K562 (cell line): ENCODE measurements around the gene SF3A2. TPM values are rescaled to one million over a fixed set of nuclear protein-coding genes. Genes with fewer than 3 reads are reported as not detected.

Experiments used
- ATAC-seq: fragments of 200-7000 bp; cut with Tn5 transposase; 3 replicates; pipeline ENCODE4 v1.9.1; 2020; ENCODE audit warnings: moderate library complexity
- BruUV-seq: library from RNA; stranded (reverse); fragments of 400-500 nt; replicated peaks from 2 replicates; lab custom pipeline; 2021; lab: Mats Ljungman, UMichigan
- CTCF ChIA-PET: fragments of 300-600 bp; formaldehyde crosslinking; extraction: SDS; loops from one replicate; lab custom pipeline; 2021; ENCODE audit warnings: low intra/inter-chr PET ratio; lab: Yijun Ruan, JAX
- POLR2A ChIA-PET: fragments of 300-600, 350-650 bp; sonication (Branson Sonifier 250); formaldehyde crosslinking; extraction: SDS; loops from one replicate; lab custom pipeline; 2021; ENCODE audit warnings: antibody characterized with exemption, inconsistent platforms; lab: Yijun Ruan, JAX
- DNase-seq, 4 experiments: peaks; one replicate each; pipeline versions ENCODE4 v3.0.0 to v3.0.0-alpha.2; 2011 to 2018; ENCODE audit warnings: low spot score in 3 of 4, mixed read lengths in 3 of 4; ENCODE audit errors: extremely low read depth in 1 of 4
- FAIRE-seq: peaks from 2 replicates; lab custom pipeline; 2011; peaks lifted over from hg19 to GRCh38; lab: Jason Lieb, UNC
- H2AFZ ChIP-seq: 2 replicates; pipeline ENCODE4 v1.6.0; 2011; ENCODE audit warnings: low read depth, low read length, control low read depth, inconsistent platforms
- H3K27ac ChIP-seq: fragments of 200-600 bp; 3 replicates; pipeline ENCODE4 v1.8.0; 2011; ENCODE audit warnings: low read depth, mild to moderate bottlenecking, control low read depth, inconsistent platforms, low read length, moderate library complexity, mixed read lengths; ENCODE audit errors: extremely low read depth
- H3K27me3 ChIP-seq, 2 experiments: fragments of 300-600 bp in 1 of 2; 2 replicates in 1 of 2; 3 replicates in 1 of 2; pipeline versions ENCODE4 v1.6.0 to v1.8.0; 2011; ENCODE audit warnings: inconsistent platforms in 2 of 2, low read length in 2 of 2, mild to moderate bottlenecking in 1 of 2, mixed read lengths in 1 of 2, moderate library complexity in 1 of 2; ENCODE audit not compliant: control insufficient read depth in 2 of 2, insufficient read depth in 2 of 2
- H3K36me3 ChIP-seq: fragments of 300-600 bp; 3 replicates; pipeline ENCODE4 v1.8.0; 2011; ENCODE audit warnings: mild to moderate bottlenecking, low read length, inconsistent platforms; ENCODE audit not compliant: control insufficient read depth, insufficient read depth
- H3K4me1 ChIP-seq, 2 experiments: fragments of 200-600 bp in 1 of 2; replicated peaks in 1 of 2; 2 replicates in 1 of 2; 3 replicates in 1 of 2; pipeline versions ENCODE4 v1.5.1 to v1.8.0; 2011; ENCODE audit warnings: inconsistent platforms in 2 of 2, low read length in 2 of 2, mild to moderate bottlenecking in 1 of 2, mixed read lengths in 1 of 2, moderate library complexity in 1 of 2; ENCODE audit not compliant: control insufficient read depth in 2 of 2, insufficient read depth in 2 of 2
- H3K4me2 ChIP-seq: 2 replicates; pipeline ENCODE4 v1.6.1; 2011; ENCODE audit warnings: low read length, control low read depth, inconsistent platforms, mixed read lengths; ENCODE audit not compliant: insufficient read depth
- H3K4me3 ChIP-seq: fragments of 200-600 bp; sonication (generic), shearing (Covaris generic); 2 replicates; pipeline ENCODE4 v1.5.1; 2016; ENCODE audit warnings: control low read depth, inconsistent platforms
- H3K79me2 ChIP-seq: fragments of 200-600 bp; 3 replicates; pipeline ENCODE4 v1.8.0; 2011; ENCODE audit warnings: low read length, inconsistent platforms; ENCODE audit not compliant: control insufficient read depth, insufficient read depth
- H3K9ac ChIP-seq, 2 experiments: 2 replicates each; pipeline versions ENCODE4 v1.6.0 to v1.6.1; 2011; ENCODE audit warnings: low read depth in 2 of 2, low read length in 2 of 2, control low read depth in 1 of 2, inconsistent platforms in 1 of 2, mild to moderate bottlenecking in 1 of 2, mixed read lengths in 1 of 2; ENCODE audit not compliant: insufficient read depth in 1 of 2
- H3K9me1 ChIP-seq: one replicate; pipeline ENCODE4 v1.6.0; 2011; ENCODE audit warnings: inconsistent platforms, mild to moderate bottlenecking, low read length, moderate library complexity; ENCODE audit not compliant: control insufficient read depth, insufficient read depth
- H3K9me3 ChIP-seq: replicated peaks from 2 replicates; pipeline ENCODE4 v1.5.1; 2011; ENCODE audit warnings: low read depth, low read length, inconsistent platforms; ENCODE audit not compliant: control insufficient read depth, insufficient read depth
- H4K20me1 ChIP-seq: replicated peaks from 2 replicates; pipeline ENCODE4 v1.6.1; 2011; ENCODE audit warnings: low read length, inconsistent platforms, mixed read lengths; ENCODE audit not compliant: control insufficient read depth, insufficient read depth
- CBX5 ChIP-seq: IDR thresholded peaks from 2 replicates; pipeline ENCODE4 v1.6.1; 2014; ENCODE audit warnings: low read depth, borderline replicate concordance
- GTF2B ChIP-seq: IDR thresholded peaks from 2 replicates; pipeline ENCODE4 v1.6.1; 2011; ENCODE audit not compliant: insufficient read length; ENCODE audit errors: extremely low read depth
- JUNB ChIP-seq: fragments of 450-650 bp; formaldehyde crosslinking; conservative IDR thresholded peaks from 2 replicates; pipeline ENCODE4 v1.4.0; 2020; ENCODE audit warnings: mild to moderate bottlenecking
- POU5F1 ChIP-seq: fragments of 150-350 bp; IDR thresholded peaks from 2 replicates; pipeline ENCODE4 v1.6.1; 2014; ENCODE audit warnings: borderline replicate concordance, low read length, low read depth, mild to moderate bottlenecking; ENCODE audit not compliant: partially characterized antibody
- RBM22 ChIP-seq: fragments of 200-400 bp; formaldehyde crosslinking; IDR thresholded peaks from 2 replicates; pipeline ENCODE4 v1.6.1; 2018; ENCODE audit warnings: low read length, low read depth; ENCODE audit not compliant: poor library complexity, severe bottlenecking
- SRSF7 ChIP-seq: fragments of 200-400 bp; formaldehyde crosslinking; optimal IDR thresholded peaks from 2 replicates; pipeline ENCODE3; 2017; ENCODE audit warnings: mild to moderate bottlenecking, low read depth, low read length
- TBL1XR1 ChIP-seq, 2 experiments: IDR thresholded peaks; 2 replicates each; pipeline ENCODE4 v1.6.1; 2012; ENCODE audit warnings: improper control_type of control experiment in 2 of 2, low read length in 2 of 2, mild to moderate bottlenecking in 1 of 2
- TOE1 ChIP-seq, 2 experiments: fragments of 450-650 bp in 1 of 2; sonication (generic) in 1 of 2; formaldehyde crosslinking in 1 of 2; IDR thresholded peaks; 2 replicates each; pipeline versions ENCODE4 v1.7.1 to v1.8.0; 2016 to 2022; ENCODE audit warnings: borderline replicate concordance in 2 of 2, mild to moderate bottlenecking in 2 of 2, antibody characterized with exemption in 1 of 2, inconsistent platforms in 1 of 2, low read depth in 1 of 2, missing genetic modification reagents in 1 of 2, moderate library complexity in 1 of 2
- ZEB2 ChIP-seq: fragments of 450-650 bp; IDR thresholded peaks from 2 replicates; pipeline ENCODE4 v1.6.1; 2016
- ZNF324 ChIP-seq: fragments of 250-450 bp; sonication (Bioruptor Pico); IDR thresholded peaks from 2 replicates; pipeline ENCODE4 v1.4.0; 2020; ENCODE audit warnings: mild to moderate bottlenecking
- ZNF583 ChIP-seq: fragments of 250-450 bp; sonication (Bioruptor Pico); IDR thresholded peaks from 2 replicates; pipeline ENCODE4 v1.4.0; 2020
- ZNF830 ChIP-seq: fragments of 250-450 bp; sonication (Bioruptor Pico); IDR thresholded peaks from 2 replicates; pipeline ENCODE4 v1.5.0; 2021; ENCODE audit warnings: mild to moderate bottlenecking
- WGBS: fragments of 100-300 bp; shearing (Covaris generic); methylation state at CpG from one replicate; pipeline ENCODE4 v1.1.6; 2016; ENCODE audit warnings: low coverage, mixed read lengths; ENCODE audit not compliant: insufficient coverage; ENCODE audit errors: missing lambda C conversion rate; 5-methylcytosine and 5-hydroxymethylcytosine counted together
- in situ Hi-C: fragments of 300-500 bp; cut with MboI; formaldehyde crosslinking; loops from 4 replicates; pipeline ENCODE4 v1.15.0; 2018; ENCODE audit warnings: inconsistent platforms, mixed read lengths
- intact Hi-C: fragments of 100-400 bp; cut with micrococcal nuclease; formaldehyde crosslinking; loops from 2 replicates; pipeline ENCODE4 v1.14.2; 2022
- polyA plus RNA-seq, 8 experiments: library from polyadenylated mRNA; depleted of rRNA in 4 of 8; stranded (reverse) in 5 of 8; unstranded in 3 of 8; fragments of >200 nt; fragmentation: Nextera tagmentation in 2 of 8; fragmentation: Illumina TruSeq in 1 of 8; extraction: Ambion mirVana in 2 of 8; extraction: Trizol in 1 of 8; gene quantifications; 2 replicates each; pipeline versions ENCODE4 v1.2.1 to v1.2.3, GENCODE V29; 2011 to 2014; ENCODE audit warnings: inconsistent platforms in 1 of 8, missing spikeins in 1 of 8
- total RNA-seq, 7 experiments: library from RNA; depleted of rRNA in 6 of 7; stranded (reverse); fragments of >200 nt in 6 of 7; fragmentation: Illumina TruSeq in 2 of 7; extraction: Trizol in 2 of 7; gene quantifications; 2 replicates each; pipeline versions ENCODE4 v1.2.1 to v1.2.3, GENCODE V29; 2011 to 2021; ENCODE audit warnings: low replicate concordance in 1 of 7
- TF ChIP-seq, protein P1 (sequence below), 2 experiments: fragments of 150-350 bp in 1 of 2; IDR thresholded peaks; 2 replicates each; pipeline ENCODE4 v1.6.1; 2012 to 2016; ENCODE audit warnings: low read depth in 2 of 2, low read length in 2 of 2, mild to moderate bottlenecking in 1 of 2, moderate library complexity in 1 of 2

Gene SF3A2
- total and polyA plus RNA-seq, 9 of the 15 experiments (the other 6 are each of a cell fraction or from before 2014, with no cell fraction given) = 0.17 to 194 (median 22.8) TPM

DNA sequence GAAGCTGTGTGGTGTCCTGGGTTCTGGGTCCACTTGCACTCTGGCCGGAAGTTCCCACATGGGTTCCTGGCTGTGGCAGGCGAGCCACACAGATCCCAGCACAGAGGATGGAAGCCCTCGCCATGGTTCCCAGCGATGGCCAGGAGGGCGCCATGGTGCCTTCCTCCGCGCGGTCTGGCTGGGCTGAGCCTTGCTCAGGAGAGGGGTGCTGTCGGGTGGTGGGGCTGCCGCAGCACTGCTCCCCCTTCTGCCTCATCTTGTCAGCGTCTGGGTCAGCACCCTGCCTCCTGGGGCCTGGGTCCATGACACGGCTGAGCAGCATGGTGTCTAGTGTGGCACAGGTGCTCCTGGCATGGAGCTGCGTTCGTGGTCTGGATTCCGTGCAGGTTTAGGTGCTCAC is 39.4 kb upstream of the SF3A2 start:
- peaks cover 86% of the 10 kb centered on the region; the same call in 1 of the 3 replicates for H3K36me3 ChIP-seq
- no peak overlapping the region for H3K4me3 ChIP-seq
- peaks cover 20% of the 10 kb centered on the region for H4K20me1 ChIP-seq
- no peak overlapping the region for H2AFZ ChIP-seq
- no peak overlapping the region for H3K4me2 ChIP-seq
- H3K9me1 ChIP-seq = peaks cover 3% of the 10 kb centered on the region
- BruUV-seq = no TSS peak
- ChIA-PET CTCF (no interaction called here), POLR2A (no interaction called here)
- in situ Hi-C loops = no loop called here
- H3K4me1 ChIP-seq = peaks cover 0 to 53% of the 10 kb centered on the region in 2 experiments; a peak in 2 of 5 replicates
- H3K27ac ChIP-seq = no peak overlapping the region
- WGBS = 93% methylated on average over 15 of the region's 15 CpGs
- no peaks in the 10 kb centered on the region for H3K9me3 ChIP-seq
- intact Hi-C loops = no loop called here
- H3K79me2 ChIP-seq = peaks cover 23% of the 10 kb centered on the region
- no peak for FAIRE-seq
- peak overlapping the region in 1 of 2 experiments; percentile 45; a peak in 2 of 4 replicates for H3K9ac ChIP-seq
- DNase-seq = no peak
- no peaks in the 10 kb centered on the region for H3K27me3 ChIP-seq
- ATAC-seq = no peak
- TF ChIP-seq ZNF324 (CRISPR knock-in tag) = no peak
- no peak for TF ChIP-seq GTF2B
- no peak for TF ChIP-seq JUNB (CRISPR knock-in tag)
- no peak for TF ChIP-seq CBX5
- no peak for TF ChIP-seq ZNF830 (CRISPR knock-in tag)
- TF ChIP-seq ZNF583 (CRISPR knock-in tag) = no peak
- no peak for TF ChIP-seq TOE1 (IDR thresholded peaks at IDR 0.05; ENCODE audit: borderline replicate concordance)
- TF ChIP-seq TOE1 (CRISPR knock-in tag; IDR thresholded peaks at IDR 0.05; ENCODE audit: borderline replicate concordance, low read depth) = no peak
- TF ChIP-seq POU5F1 = no peak
- no peak for TF ChIP-seq RBM22
- TF ChIP-seq, protein P1, sequence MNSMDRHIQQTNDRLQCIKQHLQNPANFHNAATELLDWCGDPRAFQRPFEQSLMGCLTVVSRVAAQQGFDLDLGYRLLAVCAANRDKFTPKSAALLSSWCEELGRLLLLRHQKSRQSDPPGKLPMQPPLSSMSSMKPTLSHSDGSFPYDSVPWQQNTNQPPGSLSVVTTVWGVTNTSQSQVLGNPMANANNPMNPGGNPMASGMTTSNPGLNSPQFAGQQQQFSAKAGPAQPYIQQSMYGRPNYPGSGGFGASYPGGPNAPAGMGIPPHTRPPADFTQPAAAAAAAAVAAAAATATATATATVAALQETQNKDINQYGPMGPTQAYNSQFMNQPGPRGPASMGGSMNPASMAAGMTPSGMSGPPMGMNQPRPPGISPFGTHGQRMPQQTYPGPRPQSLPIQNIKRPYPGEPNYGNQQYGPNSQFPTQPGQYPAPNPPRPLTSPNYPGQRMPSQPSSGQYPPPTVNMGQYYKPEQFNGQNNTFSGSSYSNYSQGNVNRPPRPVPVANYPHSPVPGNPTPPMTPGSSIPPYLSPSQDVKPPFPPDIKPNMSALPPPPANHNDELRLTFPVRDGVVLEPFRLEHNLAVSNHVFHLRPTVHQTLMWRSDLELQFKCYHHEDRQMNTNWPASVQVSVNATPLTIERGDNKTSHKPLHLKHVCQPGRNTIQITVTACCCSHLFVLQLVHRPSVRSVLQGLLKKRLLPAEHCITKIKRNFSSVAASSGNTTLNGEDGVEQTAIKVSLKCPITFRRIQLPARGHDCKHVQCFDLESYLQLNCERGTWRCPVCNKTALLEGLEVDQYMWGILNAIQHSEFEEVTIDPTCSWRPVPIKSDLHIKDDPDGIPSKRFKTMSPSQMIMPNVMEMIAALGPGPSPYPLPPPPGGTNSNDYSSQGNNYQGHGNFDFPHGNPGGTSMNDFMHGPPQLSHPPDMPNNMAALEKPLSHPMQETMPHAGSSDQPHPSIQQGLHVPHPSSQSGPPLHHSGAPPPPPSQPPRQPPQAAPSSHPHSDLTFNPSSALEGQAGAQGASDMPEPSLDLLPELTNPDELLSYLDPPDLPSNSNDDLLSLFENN (IDR thresholded peaks at IDR 0.05; ENCODE audit: low read depth in 2 of 2, low read length in 2 of 2) = no peak
- TF ChIP-seq ZEB2 = no peak
- no peak for TF ChIP-seq SRSF7
- no peak for TF ChIP-seq TBL1XR1 (IDR thresholded peaks at IDR 0.05; ENCODE audit: low read length in 2 of 2)
